ENCODE measurements around the gene KLHL26.

KLHL26 gene

DNA sequence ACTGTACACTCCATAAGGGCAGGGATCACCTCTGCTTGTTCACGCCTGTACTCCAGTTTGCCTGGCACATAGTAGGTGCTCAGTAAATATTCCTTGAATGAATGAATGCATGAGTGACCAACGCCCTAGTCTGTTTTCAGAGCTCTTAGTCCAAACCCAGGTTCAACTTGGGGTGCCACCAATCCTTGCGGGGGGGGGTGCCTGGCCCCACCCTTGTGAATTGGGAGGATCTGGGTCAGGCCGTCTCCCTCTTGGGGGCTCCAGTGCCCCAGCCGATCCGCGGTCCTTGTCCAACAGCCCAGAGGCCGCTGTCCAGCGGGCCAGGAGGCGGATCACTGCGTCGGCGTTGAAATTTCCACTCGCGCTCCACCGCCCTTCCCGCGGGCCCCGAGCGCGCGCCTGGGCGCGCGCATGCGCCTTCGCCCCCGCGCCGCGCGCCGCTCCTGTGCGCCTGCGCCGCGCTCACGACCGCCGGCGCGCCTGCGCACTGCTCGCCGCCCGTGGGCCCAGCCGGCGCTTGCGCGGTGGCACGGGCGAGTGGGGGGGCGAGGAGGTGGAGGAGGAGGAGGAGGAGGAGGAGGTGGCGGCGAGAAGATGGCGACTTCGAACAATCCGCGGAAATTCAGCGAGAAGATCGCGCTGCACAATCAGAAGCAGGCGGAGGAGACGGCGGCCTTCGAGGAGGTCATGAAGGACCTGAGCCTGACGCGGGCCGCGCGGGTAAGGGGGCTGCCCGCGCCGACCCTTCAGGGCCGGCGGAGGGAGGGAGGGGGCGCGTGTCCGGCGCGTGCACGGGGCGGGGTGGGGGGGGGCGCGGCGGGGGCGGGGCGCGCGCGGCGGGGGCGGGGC, 46.5 kb downstream of the KLHL26 start, which contains the start of gene CRTC1:
CRTC1 (plus strand) TSS at position 572 of the 849 bp plus-strand sequence; CDS start at position 595, 23 bp downstream.
- in situ Hi-C loops (cut with MboI; ENCODE audit: low sequenced_read_pairs): no loop called here

GRCh38 chr19:18683958-18684641, 47.3 kb downstream of the KLHL26 start:
- in situ Hi-C loops (cut with MboI; ENCODE audit: low sequenced_read_pairs): no loop called here

- in situ Hi-C loops (cut with MboI; ENCODE audit: low sequenced_read_pairs): no loop called here
Observed at GRCh38 chr19:18684642-18684993, 47.8 kb downstream of the KLHL26 start.

GRCh38 chr19:18685597-18686190, 48.9 kb downstream of the KLHL26 start:
- in situ Hi-C loops (cut with MboI; ENCODE audit: low sequenced_read_pairs): no loop called here

GRCh38 chr19:18687740-18688465, 51.1 kb downstream of the KLHL26 start:
- in situ Hi-C loops (cut with MboI; ENCODE audit: low sequenced_read_pairs): no loop called here

- in situ Hi-C loops (cut with MboI; ENCODE audit: low sequenced_read_pairs): no loop called here
Observed at GRCh38 chr19:18696023-18696422, 59.2 kb downstream of the KLHL26 start.

GRCh38 chr19:18697680-18698079, 60.9 kb downstream of the KLHL26 start:
- in situ Hi-C loops (cut with MboI; ENCODE audit: low sequenced_read_pairs): no loop called here

DNA sequence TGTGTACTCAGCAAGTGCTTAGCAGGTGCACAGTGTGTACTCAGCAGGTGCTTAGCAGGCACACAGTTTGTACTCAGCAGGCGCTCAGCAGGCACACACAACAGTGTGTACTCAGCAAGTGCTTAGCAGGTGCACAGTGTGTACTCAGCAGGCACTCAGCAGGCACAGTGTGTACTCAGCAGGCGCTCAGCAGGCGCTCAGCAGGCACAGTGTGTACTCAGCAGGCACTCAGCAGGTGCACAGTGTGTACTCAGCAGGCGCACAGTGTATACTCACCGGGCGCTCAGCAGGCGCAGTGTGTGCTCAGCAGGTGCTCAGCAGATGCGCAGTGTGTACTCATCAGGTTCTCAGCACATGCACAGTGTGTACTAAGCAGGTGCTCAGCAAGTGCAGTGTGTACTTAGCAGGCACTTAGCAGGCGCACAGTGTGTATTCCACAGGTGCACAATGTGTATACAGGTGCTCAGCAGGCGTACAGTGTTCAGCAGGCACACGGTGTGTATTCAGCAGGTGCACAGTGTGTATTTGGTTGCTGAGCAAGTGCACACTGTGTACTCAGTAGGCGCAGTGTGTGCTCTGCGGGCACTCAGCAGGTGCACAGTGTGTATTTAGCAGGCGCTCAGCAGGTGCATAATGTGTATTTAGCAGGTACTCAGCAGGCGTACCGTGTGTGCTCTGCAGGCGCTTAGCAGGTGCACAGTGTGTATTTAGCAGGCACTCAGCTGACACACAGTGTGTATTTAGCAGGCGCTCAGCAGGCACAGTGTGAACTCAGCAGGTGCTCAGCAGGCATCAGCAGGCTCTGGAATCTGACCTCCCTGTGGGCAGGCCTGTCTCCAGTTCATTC, 61.7 kb downstream of the KLHL26 start:
- in situ Hi-C loops (cut with MboI; ENCODE audit: low sequenced_read_pairs): no loop called here

- in situ Hi-C loops (cut with MboI; ENCODE audit: low sequenced_read_pairs): no loop called here
Observed at GRCh38 chr19:18699403-18700054, 62.7 kb downstream of the KLHL26 start.

DNA sequence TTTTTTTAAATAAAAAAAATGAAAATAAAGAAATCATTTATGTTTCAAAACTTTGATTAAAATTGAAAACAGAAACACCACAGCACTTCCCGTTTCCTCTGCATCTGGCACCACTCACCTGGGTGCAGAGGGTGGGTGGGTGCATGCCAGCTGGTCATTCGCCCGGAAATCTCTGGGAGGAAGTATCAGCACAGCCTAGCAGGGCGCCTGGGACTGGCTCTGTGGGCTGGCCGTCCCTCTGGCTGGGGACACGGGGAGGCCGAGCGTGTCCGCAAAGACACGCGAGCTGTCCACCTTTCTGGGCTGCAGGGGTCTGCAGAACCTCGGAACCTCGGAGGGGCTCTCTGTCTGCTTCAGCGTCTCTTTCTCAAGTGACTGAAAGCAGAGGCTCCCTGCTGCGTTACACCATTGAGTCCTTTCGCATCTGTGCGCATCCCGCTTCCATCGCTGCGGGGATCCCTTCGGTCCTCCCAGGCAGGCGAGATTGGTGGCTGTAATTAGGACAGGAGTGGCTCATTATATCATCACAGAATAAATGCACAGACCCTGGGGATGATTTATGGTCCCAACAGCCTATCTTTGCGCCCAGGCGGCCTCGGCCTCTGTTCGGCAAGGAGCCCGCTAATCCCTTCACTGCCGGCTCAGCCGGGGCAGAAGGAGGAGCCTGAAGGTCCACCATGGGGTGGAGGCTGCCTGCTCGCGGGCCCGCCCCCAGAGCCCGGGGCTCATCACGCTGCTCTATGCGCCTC, 63.8 kb downstream of the KLHL26 start:
- in situ Hi-C loops (cut with MboI; ENCODE audit: low sequenced_read_pairs): no loop called here

DNA sequence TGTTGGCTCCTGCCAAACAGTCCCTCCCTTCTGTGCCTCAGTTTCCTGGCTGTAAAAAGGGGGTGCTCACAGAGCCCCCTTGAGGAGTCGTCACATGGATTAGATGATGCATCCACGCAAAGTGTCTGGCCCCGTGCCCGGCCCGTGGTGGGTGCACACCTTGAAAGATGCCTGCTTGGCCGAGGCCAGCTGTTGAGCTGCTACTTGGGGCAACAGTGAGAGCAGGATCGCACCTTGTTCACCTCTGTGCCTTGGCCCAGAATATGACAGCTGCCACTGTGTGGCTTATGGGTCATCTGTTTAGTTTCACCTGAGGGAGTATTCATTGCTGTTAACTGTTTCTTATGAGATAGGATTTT, 64.4 kb downstream of the KLHL26 start:
- in situ Hi-C loops (cut with MboI; ENCODE audit: low sequenced_read_pairs): no loop called here

- in situ Hi-C loops (cut with MboI; ENCODE audit: low sequenced_read_pairs): no loop called here
Observed at GRCh38 chr19:18704054-18704453, 67.2 kb downstream of the KLHL26 start.

GRCh38 chr19:18704971-18705370, 68.1 kb downstream of the KLHL26 start:
- in situ Hi-C loops (cut with MboI; ENCODE audit: low sequenced_read_pairs): no loop called here

GRCh38 chr19:18708452-18709231, 71.8 kb downstream of the KLHL26 start:
- in situ Hi-C loops (cut with MboI; ENCODE audit: low sequenced_read_pairs): no loop called here

DNA sequence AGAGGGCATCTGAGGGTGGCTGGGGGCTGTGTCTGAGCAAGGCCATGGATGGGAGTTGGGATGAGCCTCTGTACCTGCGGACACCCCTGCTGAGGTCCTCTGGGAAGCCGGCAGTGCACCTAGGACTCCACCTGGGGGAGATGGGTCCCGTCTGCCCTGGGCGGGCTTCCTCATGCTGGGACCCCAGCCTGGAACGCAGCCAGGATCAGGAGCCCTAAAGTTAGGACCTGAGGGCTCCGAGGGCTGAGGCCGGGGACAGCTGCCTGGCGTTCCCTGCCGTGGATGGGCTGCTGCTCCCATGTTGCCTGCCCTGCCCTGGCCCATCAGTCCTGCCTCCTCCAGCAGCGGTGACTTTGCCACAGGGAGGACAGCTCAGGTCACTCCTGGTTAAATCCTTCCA, 72.7 kb downstream of the KLHL26 start:
- in situ Hi-C loops (cut with MboI; ENCODE audit: low sequenced_read_pairs): no loop called here

DNA sequence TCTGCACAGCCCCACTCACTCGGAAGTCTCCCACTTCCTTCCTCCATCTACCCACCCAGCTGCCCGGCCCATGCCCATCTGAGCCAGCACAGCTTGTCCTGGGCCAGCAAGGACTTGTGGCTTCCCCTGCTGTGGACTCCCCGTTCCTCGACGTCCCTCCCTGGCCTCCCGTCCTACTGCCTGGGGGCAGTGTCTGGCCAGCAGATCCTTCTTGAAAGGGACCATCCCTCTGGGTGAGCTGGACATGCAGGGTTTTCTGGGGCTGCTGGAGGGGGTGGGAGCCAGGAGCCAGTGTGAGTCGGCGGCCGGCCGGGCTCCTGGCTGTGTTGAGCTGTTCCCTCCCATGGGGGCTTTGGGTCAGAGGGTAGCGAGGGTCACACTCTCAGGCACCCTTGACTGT, 73.4 kb downstream of the KLHL26 start:
- in situ Hi-C loops (cut with MboI; ENCODE audit: low sequenced_read_pairs): no loop called here

- in situ Hi-C loops (cut with MboI; ENCODE audit: low sequenced_read_pairs): no loop called here
Observed at GRCh38 chr19:18710996-18711751, 74.3 kb downstream of the KLHL26 start.

- in situ Hi-C loops (cut with MboI; ENCODE audit: low sequenced_read_pairs): no loop called here
Observed at GRCh38 chr19:18711893-18712292, 75.1 kb downstream of the KLHL26 start.

Measured in HL-60/S4 (cell line).